ENCODE results near the gene CNKSR3.
A peak's percentile ranks its signal among the peaks of the same experiment; 100 is the strongest.

The CNKSR3 gene

GRCh38 chr6:154488802-154489437 lies 21.6 kb downstream of the CNKSR3 start:
- TF ChIP-seq CTCF (IDR thresholded peaks at IDR 0.05; ENCODE audit: low read length, missing control alignments): no peak
- no peak overlapping the region for H3K4me3 ChIP-seq (replicated peaks; ENCODE audit: low read depth, low read length)
- DNase-seq (ENCODE audit: low read depth): peak; percentile 40

- DNase-seq (ENCODE audit: low read depth): no peak
- no peak overlapping the region for H3K4me3 ChIP-seq (replicated peaks; ENCODE audit: low read depth, low read length)
- TF ChIP-seq CTCF (IDR thresholded peaks at IDR 0.05; ENCODE audit: low read length, missing control alignments): no peak
Observed at GRCh38 chr6:154488248-154488593, 22.3 kb downstream of the CNKSR3 start.

GRCh38 chr6:154487367-154488247 lies 22.9 kb downstream of the CNKSR3 start:
- no peak for TF ChIP-seq CTCF (IDR thresholded peaks at IDR 0.05; ENCODE audit: low read length, missing control alignments)
- no peak overlapping the region for H3K4me3 ChIP-seq (replicated peaks; ENCODE audit: low read depth, low read length)
- no peak for DNase-seq (ENCODE audit: low read depth)

DNA sequence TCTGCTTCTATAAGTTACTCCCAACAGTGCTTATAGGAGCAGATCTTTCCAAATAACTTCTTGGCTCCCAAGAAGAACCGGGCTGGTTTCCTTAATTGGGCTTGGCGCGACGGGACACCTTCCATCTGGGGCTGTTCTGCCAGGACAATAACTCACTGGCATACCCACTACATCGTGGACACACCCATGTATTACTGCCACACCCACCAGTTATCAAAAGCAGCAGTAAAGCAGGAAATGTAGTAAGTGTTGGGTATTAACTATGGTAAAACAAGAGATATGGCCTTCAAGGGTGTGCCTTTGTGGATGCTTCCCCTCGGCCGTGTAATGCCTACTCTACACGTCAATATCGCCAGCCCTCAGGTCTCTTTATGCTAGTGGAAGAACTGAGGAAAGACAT lies 24.7 kb downstream of the CNKSR3 start:
- DNase-seq (ENCODE audit: low read depth): no peak
- no peak overlapping the region for H3K4me3 ChIP-seq (replicated peaks; ENCODE audit: low read depth, low read length)
- no peak for TF ChIP-seq CTCF (IDR thresholded peaks at IDR 0.05; ENCODE audit: low read length, missing control alignments)

DNA sequence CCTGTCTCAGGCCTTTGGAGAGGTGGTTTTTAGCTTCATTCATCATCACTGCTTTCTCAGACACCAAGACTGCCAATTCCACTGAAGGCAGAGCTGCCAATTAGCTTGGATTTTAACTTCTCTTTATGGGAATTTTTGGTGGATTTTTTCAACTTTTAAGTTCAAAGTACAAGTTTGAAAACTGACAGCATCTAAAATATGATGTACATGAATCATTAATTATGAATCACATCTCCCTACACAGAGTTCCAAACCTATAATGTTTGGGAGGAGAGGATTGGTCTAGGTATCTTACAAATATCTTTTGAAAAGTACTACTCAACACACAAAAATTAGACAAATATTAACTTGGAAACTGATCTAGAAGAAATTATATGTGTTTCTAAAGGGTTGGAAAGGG lies 25.5 kb downstream of the CNKSR3 start:
- DNase-seq (ENCODE audit: low read depth): no peak
- TF ChIP-seq CTCF (IDR thresholded peaks at IDR 0.05; ENCODE audit: low read length, missing control alignments): no peak
- H3K4me3 ChIP-seq (replicated peaks; ENCODE audit: low read depth, low read length): no peak overlapping the region

DNA sequence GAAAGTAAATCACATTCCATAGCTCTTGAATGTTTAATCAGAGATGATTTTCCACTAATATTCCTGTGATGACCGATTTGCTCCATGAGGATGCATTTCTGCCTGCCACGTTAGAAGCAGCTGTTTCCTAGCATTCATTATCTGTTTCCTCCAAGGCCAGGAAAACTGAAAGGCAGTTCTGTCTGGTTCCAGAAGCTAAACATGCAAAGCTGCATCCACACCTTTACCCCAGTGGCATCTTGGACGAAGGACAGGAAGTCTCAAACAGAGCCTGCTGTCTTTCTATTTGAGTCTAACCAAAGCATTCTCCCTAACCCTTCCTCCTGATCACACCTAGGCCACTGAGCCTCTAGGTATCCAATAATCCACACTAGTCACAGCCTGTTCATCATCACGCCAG lies 27.6 kb downstream of the CNKSR3 start:
- H3K4me3 ChIP-seq (replicated peaks; ENCODE audit: low read depth, low read length): no peak overlapping the region
- DNase-seq (ENCODE audit: low read depth): no peak
- no peak for TF ChIP-seq CTCF (IDR thresholded peaks at IDR 0.05; ENCODE audit: low read length, missing control alignments)
